Dermis microvascular lymphatic vessel endothelial cell (primary cell): ENCODE measurements around the gene MTHFD2L. TPM values are rescaled to one million over a fixed set of nuclear protein-coding genes. Genes with fewer than 3 reads are reported as not detected.
"Not testable (repeated sequence)": the region's sequence is repeated elsewhere in the genome, so short reads cannot be mapped to it uniquely, and the experiment has no call there.

Experiments
- DNase-seq, 2 donors: peaks; one replicate each; pipeline versions ENCODE4 v3.0.0 to v3.0.0-alpha.2; 2010; ENCODE audit warnings: low read depth in 2 of 2
- total RNA-seq: library from RNA; depleted of rRNA; stranded (reverse); fragments of >200 nt; gene quantifications from 2 replicates; pipeline ENCODE4 v1.2.1, GENCODE V29; 2014

The MTHFD2L gene
- total RNA-seq, 1 donor from 2014 or later = 13.2 TPM

DNA sequence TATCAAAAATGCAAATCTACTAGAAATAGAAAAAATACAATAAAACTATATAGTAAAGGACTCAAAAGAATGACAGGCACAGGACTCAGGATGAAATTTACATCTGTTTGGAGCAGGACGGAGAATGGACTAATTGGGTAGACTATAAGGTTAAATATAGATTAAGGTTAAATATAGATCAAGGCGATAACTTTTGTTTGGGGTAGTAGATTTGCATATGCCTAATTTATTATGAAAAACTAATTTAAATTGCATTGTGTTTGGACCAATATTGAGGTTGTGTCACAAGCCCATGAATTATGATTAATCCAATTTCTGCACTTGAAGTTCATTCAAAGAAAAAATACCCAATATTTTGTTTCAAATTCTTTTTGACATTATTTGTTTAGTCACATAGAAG is 31.0 kb downstream of the MTHFD2L start:
- no peak for DNase-seq

DNA sequence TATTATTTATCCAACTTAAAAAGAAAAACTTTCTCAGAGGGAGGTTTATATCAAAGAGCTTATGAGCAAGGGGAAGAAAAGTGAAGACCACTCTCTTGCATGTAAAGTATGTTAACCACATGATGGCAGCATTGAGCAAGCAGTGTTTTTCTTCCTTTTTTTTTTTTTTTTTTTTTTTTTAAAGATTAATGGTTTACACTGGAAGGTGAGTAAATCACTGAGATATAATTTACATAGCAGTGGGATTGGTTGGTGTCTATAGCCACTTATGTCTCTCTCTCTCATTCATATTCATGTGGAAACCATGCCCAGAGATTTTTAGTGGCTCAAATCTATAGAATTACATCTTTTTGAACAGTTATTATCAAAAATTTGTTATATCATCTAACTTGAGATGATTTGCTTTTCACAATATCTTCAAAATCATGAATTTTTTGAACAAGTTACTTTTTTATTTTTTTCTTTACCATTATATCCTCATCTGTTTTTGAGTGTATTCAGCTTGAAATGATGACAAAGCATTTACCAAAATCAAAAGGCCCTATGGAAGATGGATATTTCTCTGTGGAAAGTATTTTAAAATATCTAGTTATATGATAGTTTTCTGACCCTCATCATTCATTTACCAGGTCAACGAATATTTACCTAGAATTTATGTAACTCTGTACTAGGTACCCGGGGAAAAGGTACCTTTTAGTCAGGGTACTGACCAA is 31.6 kb downstream of the MTHFD2L start:
- peak; percentile 54 to 72 for DNase-seq

GRCh38 chr4:74190332-74190731 is 32.4 kb downstream of the MTHFD2L start:
- DNase-seq = no peak

- DNase-seq = no peak
These were observed 33.0 kb downstream of the MTHFD2L start for GRCh38 chr4:74190919-74191397.

DNA sequence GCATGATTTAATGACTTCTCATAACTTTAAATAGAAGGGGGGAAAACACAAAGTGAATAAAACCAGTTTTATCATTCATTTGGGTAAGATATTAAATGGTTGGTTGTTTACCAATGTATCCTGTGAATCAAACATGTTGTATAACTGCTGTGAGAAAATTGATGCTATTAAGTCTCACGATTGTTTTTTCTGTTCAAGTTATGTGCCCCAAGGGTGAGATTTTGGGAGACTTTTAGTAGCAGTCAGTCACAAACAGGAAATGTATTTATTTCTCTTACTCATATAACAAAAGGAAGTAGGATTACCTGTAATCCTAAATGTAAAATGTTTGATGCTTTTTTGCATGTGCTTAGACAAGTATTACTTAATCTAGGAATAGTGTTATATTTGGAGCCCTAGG is 39.2 kb downstream of the MTHFD2L start:
- peak in 1 of 2 donors; percentile 4 for DNase-seq

GRCh38 chr4:74202062-74202586 is 44.2 kb downstream of the MTHFD2L start:
- DNase-seq = no peak

DNA sequence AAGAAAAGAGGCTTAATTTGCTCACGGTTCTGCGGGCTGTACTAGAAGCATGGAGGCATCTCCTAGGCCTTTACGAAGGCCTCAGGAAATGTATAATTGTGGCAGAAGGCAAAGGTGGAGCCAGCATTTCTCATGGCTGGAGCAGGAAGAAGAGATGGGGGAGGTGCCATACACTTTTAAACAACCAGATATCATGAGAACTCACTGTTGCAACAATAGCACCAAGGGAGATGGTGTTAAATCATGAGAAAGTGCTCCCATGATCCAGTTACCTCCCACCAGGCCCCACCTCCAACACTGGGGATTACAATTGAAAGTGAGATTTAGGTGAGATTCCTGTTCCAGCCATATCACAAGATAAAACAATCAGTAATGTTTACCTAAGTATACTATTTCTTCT is 45.5 kb downstream of the MTHFD2L start:
- peak in 1 of 2 donors; percentile 17 for DNase-seq

DNA sequence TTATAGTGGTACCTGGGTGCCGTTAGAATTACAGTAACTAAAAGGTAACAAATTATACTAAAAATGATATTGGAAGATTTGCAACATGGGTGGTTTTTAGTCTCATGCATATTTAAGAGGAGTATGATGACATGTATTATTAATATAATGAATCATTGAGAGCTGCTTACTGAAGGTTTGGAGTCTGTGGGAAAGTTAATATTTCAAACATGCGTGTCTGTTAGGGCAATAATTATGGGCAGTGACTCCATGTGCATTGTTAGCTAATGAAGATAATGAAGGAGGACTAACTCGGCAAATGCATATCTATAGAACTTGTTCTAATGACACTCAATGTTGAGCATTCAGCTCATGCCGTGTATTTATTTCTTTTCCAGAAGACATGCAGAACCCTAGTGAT is 47.1 kb downstream of the MTHFD2L start:
- DNase-seq = no peak

- no peak for DNase-seq
These were observed 47.6 kb downstream of the MTHFD2L start for GRCh38 chr4:74205559-74205958.

- DNase-seq = no peak
These were observed 48.3 kb downstream of the MTHFD2L start for GRCh38 chr4:74206088-74206825.

DNA sequence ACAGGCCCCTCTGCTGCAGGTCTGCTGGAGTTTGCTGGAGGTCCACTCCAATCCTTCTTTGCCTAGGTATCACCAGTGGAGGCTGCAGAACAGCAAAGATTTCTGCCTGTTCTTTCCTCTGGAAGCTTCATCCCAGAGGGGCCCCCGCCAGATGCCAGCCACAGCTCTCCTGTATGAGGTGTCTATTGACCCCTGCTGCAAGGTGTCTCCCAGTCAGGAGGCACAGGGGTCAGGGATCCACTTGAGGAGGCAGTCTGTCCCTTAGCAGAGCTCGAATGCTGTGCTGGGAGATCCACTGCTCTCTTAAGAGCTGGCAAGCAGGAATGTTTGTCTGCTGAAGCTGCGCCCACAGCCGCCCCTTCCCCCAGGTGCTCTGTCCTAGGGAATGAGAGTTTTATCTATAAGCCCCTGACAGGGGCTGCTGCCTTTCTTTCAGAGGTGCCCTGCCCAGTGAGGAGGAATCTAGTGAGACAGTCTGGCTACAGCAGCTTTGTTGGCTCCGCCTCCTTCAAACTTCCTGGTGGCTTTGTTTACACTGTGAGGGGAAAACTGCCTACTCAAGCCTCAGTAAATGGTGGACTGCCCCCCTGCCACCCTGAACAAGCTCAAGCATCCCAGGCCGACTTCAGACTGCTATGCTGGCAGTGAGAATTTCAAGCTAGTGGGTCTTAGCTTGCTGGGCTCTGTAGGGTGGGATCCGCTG is 56.7 kb downstream of the MTHFD2L start:
- not testable (repeated sequence) for DNase-seq

- not testable (repeated sequence) for DNase-seq
These were observed 57.3 kb downstream of the MTHFD2L start for GRCh38 chr4:74215236-74215635.

- DNase-seq = peak; percentile 26 to 83
These were observed 59.4 kb downstream of the MTHFD2L start for GRCh38 chr4:74217365-74217764.

DNA sequence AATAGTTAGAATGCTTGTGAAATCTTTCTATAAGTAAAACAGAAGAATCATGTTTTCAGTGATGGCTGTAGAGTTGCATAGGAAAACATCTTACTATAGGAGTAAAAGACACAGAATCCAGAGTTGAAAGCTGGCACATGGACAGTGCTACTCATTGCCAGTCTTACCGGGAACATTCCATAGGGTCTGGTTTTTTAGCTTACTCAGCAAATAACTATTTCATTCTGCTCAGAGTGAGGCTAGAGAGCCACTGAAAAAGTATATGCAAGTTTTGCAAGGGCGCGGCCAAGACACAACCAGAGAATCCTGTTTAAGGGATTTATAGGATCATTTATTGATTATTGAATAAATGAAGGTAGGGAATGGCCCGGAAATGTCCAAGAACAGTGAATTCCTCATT is 60.3 kb downstream of the MTHFD2L start:
- no peak for DNase-seq

DNA sequence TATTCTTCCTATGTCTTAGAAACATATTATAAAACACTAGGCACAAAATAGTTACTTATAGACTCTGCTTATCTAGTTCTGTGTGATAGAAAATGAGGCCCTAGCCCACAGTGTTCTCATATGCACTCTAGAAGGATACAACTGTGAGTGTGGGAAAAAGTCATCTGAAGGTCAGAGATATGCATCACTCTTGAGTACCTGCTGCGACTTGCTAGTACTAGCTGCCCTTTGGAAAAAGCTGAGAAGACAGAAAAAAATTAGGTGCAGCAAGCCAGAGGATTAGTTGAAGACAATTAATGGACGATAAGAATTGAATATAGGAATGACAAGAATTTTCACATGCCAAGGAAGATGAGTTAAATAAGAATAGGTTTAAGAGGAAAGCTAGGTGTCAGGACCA is 61.3 kb downstream of the MTHFD2L start:
- DNase-seq = no peak

GRCh38 chr4:74223098-74223497 is 65.2 kb downstream of the MTHFD2L start:
- DNase-seq = no peak

- peak in 1 of 2 donors; percentile 36 for DNase-seq
These were observed 65.9 kb downstream of the MTHFD2L start for GRCh38 chr4:74223801-74224200.

- peak; percentile 43 to 82 for DNase-seq
These were observed 71.0 kb downstream of the MTHFD2L start for GRCh38 chr4:74228691-74229640.

DNA sequence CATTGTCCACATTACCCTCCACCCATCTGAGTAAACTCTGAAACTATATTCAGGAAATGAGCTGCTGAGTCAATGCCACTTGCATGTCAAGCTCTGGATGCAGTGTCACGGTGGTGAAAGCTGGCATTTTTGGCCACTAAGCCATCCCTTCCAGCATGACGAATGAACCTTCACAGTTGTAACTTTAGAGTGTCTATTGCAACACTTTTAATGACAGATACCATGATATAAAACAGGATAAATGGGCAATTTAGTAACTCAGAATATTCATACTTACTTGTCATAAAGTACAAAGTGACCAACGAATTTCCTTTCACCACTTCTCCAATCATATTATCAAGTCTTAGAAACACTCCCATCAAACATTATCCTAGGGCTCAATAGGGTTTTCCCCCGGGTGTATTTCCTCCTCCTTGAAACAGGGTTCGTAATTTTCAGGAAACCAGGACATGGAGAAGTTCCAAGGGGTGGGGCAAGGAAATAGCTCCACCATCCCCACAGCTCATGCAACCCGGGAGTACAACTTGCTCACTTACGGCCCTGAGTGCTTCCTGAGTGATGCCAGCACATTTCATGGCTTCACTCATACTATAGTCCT is 73.1 kb downstream of the MTHFD2L start:
- DNase-seq = peak; percentile 42 to 87

DNA sequence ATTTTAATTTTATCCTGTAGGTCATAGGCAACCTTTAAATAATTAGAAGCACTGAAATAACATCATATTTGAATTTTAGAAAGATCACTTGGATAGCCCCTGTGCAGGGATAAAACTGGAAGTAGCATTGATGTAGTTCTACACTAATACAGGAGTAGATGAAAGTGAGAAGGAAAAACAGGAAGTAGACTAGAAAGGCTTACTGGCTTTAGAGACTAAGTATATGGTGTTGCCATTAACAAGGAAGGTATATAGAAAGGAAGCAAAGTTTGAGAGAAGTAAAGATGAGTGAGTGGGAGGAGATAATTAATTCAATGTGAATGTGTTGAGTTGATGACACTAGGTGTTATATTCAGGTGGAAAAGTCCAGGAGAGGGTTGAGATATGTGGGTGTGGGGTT is 77.2 kb downstream of the MTHFD2L start:
- DNase-seq = no peak
